Stimulated activated CD4-positive, alpha-beta T cell treated with anti-CD3 and anti-CD28 coated beads, Interleukin-12 subunit alpha, Interleukin-12 subunit beta, amount 100 ng/mL, for 4 hours (primary cell): Measurements from ENCODE around the gene IGF2R.

Experiments used
- DNase-seq: peaks from one replicate; pipeline ENCODE4 v3.0.0-alpha.2; 2020

Gene IGF2R

GRCh38 chr6:160028487-160029275 lies 59.8 kb downstream of the IGF2R start:
- DNase-seq = no peak

GRCh38 chr6:160029525-160029924 lies 60.6 kb downstream of the IGF2R start:
- no peak for DNase-seq

DNA sequence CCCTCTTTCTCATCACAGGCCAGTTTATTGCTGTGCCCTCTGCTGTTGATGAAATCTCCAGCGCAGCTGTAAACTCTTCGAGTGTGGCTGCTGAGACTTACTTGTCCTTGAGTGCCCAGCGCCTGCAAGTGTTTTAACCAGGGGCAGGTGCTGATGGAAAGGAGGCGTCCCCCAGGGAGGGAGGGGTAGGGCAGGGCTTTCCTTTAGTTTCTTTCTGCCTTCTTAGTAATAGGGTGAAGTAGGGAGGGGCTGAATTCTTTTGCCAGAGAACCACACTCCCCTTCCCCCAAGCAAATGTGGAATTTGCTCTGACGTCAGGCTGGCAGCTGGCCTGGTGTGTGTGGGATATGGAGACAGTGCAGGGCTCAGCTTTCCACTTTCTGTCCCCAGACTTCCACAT lies 61.2 kb downstream of the IGF2R start:
- DNase-seq = no peak

DNA sequence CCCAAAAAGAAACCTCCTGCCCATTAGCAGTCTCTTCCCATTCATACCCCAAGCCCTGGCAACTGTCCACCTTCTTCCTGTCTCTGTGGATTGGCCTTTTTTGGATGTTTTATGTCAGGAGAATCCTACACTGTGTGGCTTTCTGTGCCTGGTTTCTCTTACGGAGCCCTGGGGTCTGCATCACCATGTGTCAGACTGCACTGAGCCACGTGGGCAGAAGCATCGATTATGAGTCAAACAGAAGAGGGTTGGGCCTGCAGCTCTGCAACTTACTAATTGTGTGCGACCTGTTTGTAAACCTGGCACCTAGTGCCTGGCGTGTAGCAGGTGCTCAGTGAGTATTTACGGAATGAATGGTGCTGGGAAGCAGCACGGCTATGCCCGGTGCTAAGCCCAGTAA lies 62.6 kb downstream of the IGF2R start:
- DNase-seq = no peak

DNA sequence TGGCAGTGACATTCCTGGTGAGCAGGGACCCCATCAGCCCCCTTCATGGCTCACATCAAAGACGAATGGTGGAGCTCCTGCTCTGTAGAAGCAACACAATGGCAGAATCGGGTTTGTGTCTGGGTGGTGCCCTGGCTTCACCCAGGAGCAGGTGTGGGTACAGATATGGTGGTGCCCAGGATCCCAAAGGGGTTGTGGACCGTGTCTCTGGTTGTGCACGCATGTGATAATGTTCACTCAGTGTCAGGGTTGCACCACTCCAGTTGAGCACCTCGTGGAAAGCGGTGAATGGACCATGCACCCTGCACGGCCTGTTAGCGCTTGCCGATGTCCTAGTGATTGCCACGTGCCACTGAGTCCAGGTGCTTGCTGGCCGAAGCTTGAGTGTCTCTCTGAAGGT lies 63.0 kb downstream of the IGF2R start:
- no peak for DNase-seq

DNA sequence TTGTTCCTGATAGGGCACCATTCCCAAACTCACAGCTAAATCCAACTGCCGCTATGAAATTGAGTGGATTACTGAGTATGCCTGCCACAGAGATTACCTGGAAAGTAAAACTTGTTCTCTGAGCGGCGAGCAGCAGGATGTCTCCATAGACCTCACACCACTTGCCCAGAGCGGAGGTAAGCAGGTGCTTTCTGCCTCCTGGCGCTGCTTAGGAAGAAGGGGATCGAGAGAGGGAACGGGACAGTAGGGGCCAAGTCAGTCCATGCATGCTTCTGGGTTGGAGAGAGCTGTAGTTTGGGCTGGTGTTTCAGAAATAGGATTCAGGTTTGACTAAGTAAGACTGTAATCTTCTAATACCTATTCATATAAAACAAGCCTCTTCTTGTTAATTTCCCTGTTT lies 63.7 kb downstream of the IGF2R start:
- DNase-seq = no peak

DNA sequence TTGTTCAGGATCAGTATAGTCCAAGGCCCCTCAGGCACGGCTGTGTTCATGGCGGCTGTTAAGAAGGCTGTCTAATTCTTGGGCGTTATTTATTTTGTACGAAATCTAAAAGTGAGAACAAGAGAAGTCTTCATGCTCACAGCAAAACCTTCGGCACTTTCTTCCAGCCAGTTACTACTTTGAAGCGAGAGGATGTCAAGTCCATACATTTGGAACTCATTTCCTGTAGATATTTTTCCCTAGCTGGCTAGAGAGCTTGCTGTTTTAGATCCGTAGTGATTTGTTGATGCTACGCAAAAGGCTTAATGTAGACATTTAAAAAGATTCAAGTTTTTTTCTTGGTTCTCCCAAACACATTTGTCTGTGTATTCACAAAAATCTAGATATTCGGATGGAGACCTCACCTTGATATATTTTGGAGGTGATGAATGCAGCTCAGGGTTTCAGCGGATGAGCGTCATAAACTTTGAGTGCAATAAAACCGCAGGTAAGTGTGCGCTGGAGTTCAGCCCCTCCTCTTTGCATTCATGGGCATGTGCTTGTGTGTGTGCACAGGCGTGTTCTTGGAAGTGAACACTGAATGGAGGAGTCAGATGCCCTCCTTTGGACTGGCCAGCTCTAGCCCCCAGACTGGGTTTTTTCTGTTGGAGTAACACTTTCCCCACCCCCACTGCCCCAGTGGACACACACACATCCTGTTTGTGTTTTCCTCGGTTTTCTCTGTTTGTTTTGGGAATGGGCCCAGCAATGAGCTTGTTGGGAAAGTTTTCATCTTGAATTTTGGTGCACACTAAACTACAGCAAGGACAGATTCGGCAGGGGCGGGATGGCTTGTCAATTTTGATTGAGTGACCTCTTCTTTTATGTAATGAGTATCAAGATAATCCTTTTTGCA lies 65.4 kb downstream of the IGF2R start:
- no peak for DNase-seq

DNA sequence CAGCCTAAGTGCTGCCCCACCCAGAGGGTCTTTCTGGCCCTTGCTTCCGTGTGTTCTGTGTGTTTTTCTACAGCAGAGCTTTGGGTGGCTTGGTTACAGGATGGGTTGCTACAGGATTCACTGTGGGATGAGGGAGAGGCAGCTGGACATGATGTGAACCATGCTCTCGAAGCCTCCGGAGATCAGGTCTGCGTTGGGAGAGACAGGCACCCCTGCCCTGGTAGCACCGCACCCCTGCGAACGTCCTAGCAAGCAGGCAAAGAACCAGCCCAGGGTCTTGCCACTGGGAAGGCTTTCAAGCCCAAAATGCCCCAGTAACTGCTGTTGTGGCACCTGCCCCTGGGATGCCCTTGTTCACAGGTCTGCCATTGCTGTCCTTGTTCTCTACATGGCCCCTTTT lies 66.4 kb downstream of the IGF2R start:
- no peak for DNase-seq

DNA sequence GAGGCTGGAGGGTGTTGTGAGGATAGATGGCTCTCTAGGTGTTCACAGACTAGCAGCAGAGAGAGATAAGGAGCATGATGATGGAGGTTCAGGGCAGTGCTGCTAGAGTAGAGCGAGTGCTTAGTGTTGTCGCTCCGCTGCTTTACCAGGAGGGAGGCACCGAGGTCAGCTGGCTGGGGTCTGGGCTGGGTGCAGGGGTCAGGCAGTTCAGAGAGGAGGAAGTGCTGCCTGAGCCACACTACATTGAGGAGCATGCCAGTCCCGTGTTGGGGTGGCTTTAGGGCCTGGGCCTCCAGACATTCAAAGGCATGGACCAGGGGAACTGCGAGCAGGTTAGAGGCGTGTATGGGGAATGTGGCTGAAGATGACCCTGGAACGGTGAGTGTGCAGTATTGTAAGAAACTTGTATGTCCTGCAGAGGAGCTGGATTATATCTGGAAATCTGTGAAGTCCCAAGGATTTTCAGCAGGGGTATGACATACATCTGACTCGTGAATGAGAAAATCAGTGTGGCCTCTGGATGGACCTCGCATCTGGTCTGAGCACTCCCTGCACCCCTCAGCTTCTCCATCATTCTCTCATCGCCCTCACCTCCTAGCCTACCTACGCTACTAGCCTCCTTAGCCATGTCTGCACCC lies 66.9 kb downstream of the IGF2R start:
- no peak for DNase-seq

GRCh38 chr6:160036331-160036695 lies 67.4 kb downstream of the IGF2R start:
- no peak for DNase-seq

- DNase-seq = no peak
Observed at GRCh38 chr6:160036790-160037206, 67.9 kb downstream of the IGF2R start.

- DNase-seq = no peak
Observed at GRCh38 chr6:160038479-160038878, 69.6 kb downstream of the IGF2R start.

DNA sequence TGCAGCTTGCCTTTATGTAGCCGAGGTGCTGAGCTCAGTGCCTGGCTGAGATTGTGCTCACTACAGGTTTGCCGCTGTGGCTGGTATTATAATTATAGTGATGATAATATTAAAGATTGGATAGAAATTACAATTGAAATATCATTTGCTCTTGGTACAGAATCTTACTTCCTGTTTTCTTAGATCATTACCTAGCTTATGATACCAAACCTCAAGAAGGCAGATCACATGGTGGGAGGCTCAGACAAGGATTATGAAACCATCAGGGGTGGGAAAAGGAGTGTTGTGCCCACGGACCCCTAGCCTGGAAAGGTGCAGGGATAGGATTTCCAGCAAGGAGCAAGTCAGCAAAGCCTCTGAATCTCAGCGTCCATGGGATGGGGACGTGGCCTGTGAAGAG lies 70.6 kb downstream of the IGF2R start:
- DNase-seq = no peak

- no peak for DNase-seq
Observed at GRCh38 chr6:160040055-160040454, 71.2 kb downstream of the IGF2R start.

DNA sequence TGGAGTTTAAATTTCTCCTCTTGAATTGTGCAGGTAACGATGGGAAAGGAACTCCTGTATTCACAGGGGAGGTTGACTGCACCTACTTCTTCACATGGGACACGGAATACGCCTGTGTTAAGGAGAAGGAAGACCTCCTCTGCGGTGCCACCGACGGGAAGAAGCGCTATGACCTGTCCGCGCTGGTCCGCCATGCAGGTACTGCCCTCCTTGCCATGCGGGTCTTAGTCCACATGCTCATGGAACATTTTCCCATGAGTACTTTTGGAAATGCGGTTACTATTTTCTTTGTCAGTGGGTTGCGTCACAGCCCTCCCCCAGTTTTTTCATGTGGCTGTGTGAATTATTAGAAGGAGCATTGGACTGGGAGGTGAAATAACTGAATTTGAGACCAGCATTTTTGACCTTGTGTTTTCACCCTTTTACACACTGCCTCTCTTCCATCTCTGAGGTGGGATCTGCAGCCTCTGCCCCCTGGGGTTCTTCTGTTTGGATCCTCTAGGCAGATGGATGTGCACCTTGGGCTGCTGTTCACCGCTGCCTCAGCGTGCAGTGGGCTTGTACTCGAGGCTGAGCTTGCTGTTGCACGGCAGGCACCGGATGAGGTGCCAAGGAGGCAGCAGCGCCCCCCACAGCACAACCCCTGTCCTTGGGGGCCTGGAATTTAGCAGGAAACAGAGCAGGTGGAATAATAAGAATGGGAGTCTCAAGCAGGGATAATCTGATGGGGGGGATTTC lies 71.8 kb downstream of the IGF2R start:
- DNase-seq = no peak

DNA sequence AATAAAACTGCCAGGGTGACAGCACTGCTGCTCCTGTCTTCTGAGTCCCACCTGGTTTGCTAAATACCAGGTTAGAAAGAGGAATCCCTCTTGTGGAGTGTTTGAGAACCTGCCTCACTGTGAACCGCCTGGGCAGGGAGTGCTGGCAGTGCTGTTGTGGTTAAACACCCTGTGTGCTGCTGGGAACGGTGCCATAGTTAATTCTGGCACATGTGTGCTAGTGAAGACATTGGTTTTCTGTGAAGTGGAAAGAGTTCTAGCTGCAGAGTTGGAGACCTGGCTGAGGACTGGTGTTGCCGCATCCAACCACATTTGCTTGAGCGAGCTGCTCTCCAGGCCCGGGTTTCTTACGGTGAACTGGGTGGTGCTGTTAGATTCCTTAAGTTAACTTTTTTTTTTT lies 72.7 kb downstream of the IGF2R start:
- DNase-seq = no peak

DNA sequence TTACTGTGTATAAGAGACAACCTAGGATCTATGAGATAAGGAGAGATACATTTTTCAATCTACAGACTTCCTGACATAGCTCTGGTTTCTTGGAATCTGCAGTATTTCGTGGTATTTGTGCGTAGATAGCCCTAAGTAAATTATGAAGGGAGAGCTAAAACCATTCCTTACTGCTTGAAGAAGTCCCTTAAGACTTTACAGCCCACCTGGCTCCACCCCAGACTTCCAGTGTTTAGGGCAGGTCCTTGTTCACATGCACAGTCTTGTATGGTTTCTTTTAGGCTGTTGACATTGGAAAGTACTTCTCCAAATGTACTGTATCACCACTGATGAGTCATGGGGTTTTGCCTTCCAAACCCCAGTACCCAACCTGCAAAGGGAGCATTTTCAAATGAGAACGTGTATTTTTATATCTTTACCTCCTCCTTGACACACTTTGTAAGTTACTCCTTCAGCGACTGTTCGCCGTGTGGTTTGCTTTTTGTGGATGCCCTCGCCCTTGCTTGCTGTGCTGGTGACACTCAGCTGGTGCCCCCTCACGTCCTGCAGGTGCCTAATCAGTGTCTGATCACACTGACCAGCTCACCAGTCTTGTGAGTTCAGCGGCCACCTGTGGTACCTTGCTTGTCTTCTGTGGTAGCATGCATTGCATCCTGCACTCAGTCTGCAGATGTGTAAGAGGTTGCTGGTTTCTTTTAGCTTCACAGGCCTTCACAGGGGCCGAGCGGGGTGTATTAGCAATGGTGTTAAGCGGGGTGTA lies 73.3 kb downstream of the IGF2R start:
- DNase-seq = no peak

GRCh38 chr6:160042788-160043301 lies 74.0 kb downstream of the IGF2R start:
- no peak for DNase-seq

GRCh38 chr6:160043784-160044183 lies 74.9 kb downstream of the IGF2R start:
- no peak for DNase-seq

- no peak for DNase-seq
Observed at GRCh38 chr6:160044687-160045086, 75.8 kb downstream of the IGF2R start.

- DNase-seq = no peak
Observed at GRCh38 chr6:160048471-160048870, 79.6 kb downstream of the IGF2R start.

GRCh38 chr6:160049346-160049745 lies 80.5 kb downstream of the IGF2R start:
- no peak for DNase-seq
